Astrocyte (in vitro differentiated cells and primary cell): ENCODE measurements around the gene VIPR2. TPM values are rescaled to one million over a fixed set of nuclear protein-coding genes. Genes with fewer than 3 reads are reported as not detected.

ENCODE experiments used
- DNase-seq: peaks from one replicate; pipeline ENCODE4 v3.0.0-alpha.2; 2010; ENCODE audit warnings: low read depth
- FAIRE-seq: peaks from 2 replicates; lab custom pipeline; 2011; peaks lifted over from hg19 to GRCh38; lab: Jason Lieb, UNC
- H2AFZ ChIP-seq: 2 replicates; pipeline ENCODE4 v1.6.0; 2012; ENCODE audit warnings: low read depth, low read length, inconsistent platforms
- H3K27ac ChIP-seq: 2 replicates; pipeline ENCODE4 v1.5.1; 2011; ENCODE audit warnings: low read depth, low read length, inconsistent platforms
- H3K27me3 ChIP-seq: 2 replicates; pipeline ENCODE4 v1.6.0; 2011; ENCODE audit warnings: low read length, inconsistent platforms; ENCODE audit not compliant: insufficient read depth
- H3K36me3 ChIP-seq: 2 replicates; pipeline ENCODE4 v1.5.1; 2011; ENCODE audit warnings: low read length, inconsistent platforms; ENCODE audit not compliant: insufficient read depth
- H3K4me1 ChIP-seq: 2 replicates; pipeline ENCODE4 v1.5.1; 2011; ENCODE audit warnings: low read length, inconsistent platforms; ENCODE audit not compliant: insufficient read depth
- H3K4me2 ChIP-seq: 2 replicates; pipeline ENCODE4 v1.6.0; 2012; ENCODE audit warnings: low read length, inconsistent platforms
- H3K4me3 ChIP-seq: 2 replicates; pipeline ENCODE4 v1.5.1; 2011; ENCODE audit warnings: low read depth, mild to moderate bottlenecking, low read length, inconsistent platforms; ENCODE audit not compliant: insufficient read depth
- H3K79me2 ChIP-seq: 2 replicates; pipeline ENCODE4 v1.6.0; 2012; ENCODE audit warnings: mild to moderate bottlenecking, low read length, inconsistent platforms; ENCODE audit not compliant: insufficient read depth
- H3K9ac ChIP-seq: 2 replicates; pipeline ENCODE4 v1.6.0; 2012; ENCODE audit warnings: mild to moderate bottlenecking, low read length, inconsistent platforms
- H3K9me3 ChIP-seq: 2 replicates; pipeline ENCODE4 v1.5.1; 2012; ENCODE audit warnings: low read depth, mild to moderate bottlenecking, low read length, inconsistent platforms; ENCODE audit not compliant: insufficient read depth
- H4K20me1 ChIP-seq: 2 replicates; pipeline ENCODE4 v1.6.0; 2012; ENCODE audit warnings: low read length, inconsistent platforms; ENCODE audit not compliant: insufficient read depth
- H3K27ac Mint-ChIP-seq: one replicate; pipeline ENCODE4 v1.8.0; 2021; ENCODE audit warnings: mild to moderate bottlenecking, mixed read lengths; ENCODE audit not compliant: unreplicated experiment
- H3K27me3 Mint-ChIP-seq: one replicate; pipeline ENCODE4 v1.8.0; 2021; ENCODE audit warnings: low read depth, mixed read lengths; ENCODE audit not compliant: unreplicated experiment
- H3K36me3 Mint-ChIP-seq: one replicate; pipeline ENCODE4 v1.8.0; 2021; ENCODE audit warnings: low read depth, mixed read lengths; ENCODE audit not compliant: unreplicated experiment
- H3K4me1 Mint-ChIP-seq: one replicate; pipeline ENCODE4 v1.8.0; 2021; ENCODE audit warnings: low read depth, mixed read lengths; ENCODE audit not compliant: unreplicated experiment
- H3K4me3 Mint-ChIP-seq: one replicate; pipeline ENCODE4 v1.8.0; 2021; ENCODE audit warnings: mild to moderate bottlenecking, moderate library complexity, mixed read lengths; ENCODE audit not compliant: unreplicated experiment
- H3K9me3 Mint-ChIP-seq: one replicate; pipeline ENCODE4 v1.8.0; 2021; ENCODE audit warnings: mild to moderate bottlenecking, mixed read lengths; ENCODE audit not compliant: unreplicated experiment
- CTCF ChIP-seq: IDR thresholded peaks from 2 replicates; pipeline ENCODE4 v1.5.1; 2011; ENCODE audit warnings: low read depth, mild to moderate bottlenecking, inconsistent platforms, low read length, moderate library complexity; ENCODE audit not compliant: insufficient read depth
- EZH2 ChIP-seq: IDR thresholded peaks from 2 replicates; pipeline ENCODE4 v1.6.1; 2012; ENCODE audit warnings: mild to moderate bottlenecking, low read length, inconsistent platforms; ENCODE audit not compliant: insufficient read depth
- total RNA-seq: library from RNA; stranded (reverse); gene quantifications from 2 replicates; pipeline ENCODE4 v1.2.1, GENCODE V29; 2021

The VIPR2 gene
- total RNA-seq, 1 donor from 2014 or later, result 0.68 TPM

- TF ChIP-seq EZH2, result no peak
- TF ChIP-seq CTCF, result no peak
- Mint-ChIP-seq H3K36me3 (no peaks in the 10 kb centered on the region), H3K4me1 (no peaks in the 10 kb centered on the region), H3K27me3 (peaks cover 7% of the 10 kb centered on the region), H3K4me3 (no peak overlapping the region), H3K27ac (no peak overlapping the region), H3K9me3 (peaks cover 8% of the 10 kb centered on the region)
- H3K4me2 ChIP-seq, result no peak overlapping the region
- H4K20me1 ChIP-seq, result no peaks in the 10 kb centered on the region
- no peaks in the 10 kb centered on the region for H3K27me3 ChIP-seq
- H3K4me1 ChIP-seq, result no peaks in the 10 kb centered on the region
- H3K36me3 ChIP-seq, result no peaks in the 10 kb centered on the region
- no peak for FAIRE-seq
- DNase-seq, result no peak
- no peaks in the 10 kb centered on the region for H3K79me2 ChIP-seq
- H2AFZ ChIP-seq, result no peak overlapping the region
- no peak overlapping the region for H3K27ac ChIP-seq
- H3K4me3 ChIP-seq, result no peak overlapping the region
- peaks cover 4% of the 10 kb centered on the region for H3K9me3 ChIP-seq
- no peak overlapping the region for H3K9ac ChIP-seq
Measured at GRCh38 chr7:159042581-159043101, 102.0 kb downstream of the VIPR2 start.

GRCh38 chr7:159042103-159042502 lies 102.6 kb downstream of the VIPR2 start:
- Histone ChIP-seq H3K4me3 (no peak overlapping the region), H4K20me1 (no peaks in the 10 kb centered on the region), H3K4me2 (no peak overlapping the region), H3K9ac (no peak overlapping the region), H3K9me3 (peaks cover 4% of the 10 kb centered on the region), H3K4me1 (no peaks in the 10 kb centered on the region), H2AFZ (no peak overlapping the region), H3K36me3 (no peaks in the 10 kb centered on the region), H3K27me3 (no peaks in the 10 kb centered on the region), H3K27ac (no peak overlapping the region), H3K79me2 (no peaks in the 10 kb centered on the region)
- Mint-ChIP-seq H3K4me1 (no peaks in the 10 kb centered on the region), H3K9me3 (peaks cover 8% of the 10 kb centered on the region), H3K36me3 (no peaks in the 10 kb centered on the region), H3K27ac (no peak overlapping the region), H3K27me3 (peaks cover 7% of the 10 kb centered on the region), H3K4me3 (no peak overlapping the region)
- no peak for TF ChIP-seq EZH2
- no peak for TF ChIP-seq CTCF
- FAIRE-seq (no peak), DNase-seq (no peak)

- no peak overlapping the region for H3K27ac ChIP-seq
- Mint-ChIP-seq H3K27me3 (peaks cover 7% of the 10 kb centered on the region), H3K4me3 (no peak overlapping the region), H3K9me3 (peaks cover 8% of the 10 kb centered on the region), H3K36me3 (no peaks in the 10 kb centered on the region), H3K27ac (no peak overlapping the region), H3K4me1 (no peaks in the 10 kb centered on the region)
- DNase-seq (no peak), FAIRE-seq (no peak)
- no peaks in the 10 kb centered on the region for H3K79me2 ChIP-seq
- no peaks in the 10 kb centered on the region for H3K4me1 ChIP-seq
- H3K9me3 ChIP-seq, result peaks cover 4% of the 10 kb centered on the region
- H3K9ac ChIP-seq, result no peak overlapping the region
- no peak overlapping the region for H3K4me2 ChIP-seq
- no peaks in the 10 kb centered on the region for H4K20me1 ChIP-seq
- no peak overlapping the region for H2AFZ ChIP-seq
- H3K27me3 ChIP-seq, result no peaks in the 10 kb centered on the region
- H3K36me3 ChIP-seq, result no peaks in the 10 kb centered on the region
- H3K4me3 ChIP-seq, result no peak overlapping the region
- TF ChIP-seq EZH2, result no peak
- TF ChIP-seq CTCF, result no peak
Measured at GRCh38 chr7:159040912-159041711, 103.6 kb downstream of the VIPR2 start.
